HCT116 (cell line): ENCODE data around the gene UGDH. TPM values are rescaled to one million over a fixed set of nuclear protein-coding genes. Genes with fewer than 3 reads are reported as not detected.

Experiments used
- ATAC-seq: fragments of 200-7000 bp; cut with Tn5 transposase; 2 replicates; pipeline ENCODE4 v1.9.1; 2020; ENCODE audit warnings: mild to moderate bottlenecking, moderate library complexity
- BruUV-seq: library from RNA; stranded (reverse); fragments of 400-500 nt; replicated peaks from 2 replicates; lab custom pipeline; 2021; lab: Mats Ljungman, UMichigan
- CTCF ChIA-PET: fragments of 300-600 bp; sonication (Branson Sonifier 250); formaldehyde crosslinking; loops from one replicate; lab custom pipeline; 2021; ENCODE audit warnings: antibody characterized with exemption; lab: Charles Lee
- POLR2A ChIA-PET: fragments of 300-600, 350-600 bp; sonication (Branson Sonifier 250); formaldehyde crosslinking; loops from one replicate; lab custom pipeline; 2021; ENCODE audit warnings: antibody characterized with exemption; lab: Charles Lee
- RAD21 ChIA-PET, 2 experiments: fragments of 300-600 bp; sonication (Branson Sonifier 250); formaldehyde crosslinking; loops; one replicate each; lab custom pipeline; 2023; ENCODE audit warnings: low total read pairs in 2 of 2; ENCODE audit not compliant: uncharacterized antibody in 2 of 2, unreplicated experiment in 2 of 2, low non-redundant PET in 1 of 2; lab: Charles Lee
- DNase-seq: peaks from one replicate; pipeline ENCODE4 v3.0.0-alpha.2; 2010; ENCODE audit warnings: low read depth, low spot score
- H2AFZ ChIP-seq: fragments of 200-600 bp; shearing (Covaris generic), sonication (generic); 2 replicates; pipeline ENCODE4 v1.6.1; 2017; ENCODE audit warnings: low read depth, mixed run types, mixed read lengths, antibody characterized with exemption, low read length; ENCODE audit not compliant: poor library complexity, severe bottlenecking
- H3K27ac ChIP-seq: 2 replicates; pipeline ENCODE4 v1.5.1; 2012; ENCODE audit warnings: low read depth, low read length
- H3K27me3 ChIP-seq: fragments of 200-600 bp; sonication (generic); 2 replicates; pipeline ENCODE4 v1.6.1; 2016; ENCODE audit warnings: mixed run types, low read length, mixed read lengths; ENCODE audit not compliant: insufficient read depth
- H3K36me3 ChIP-seq, 2 experiments: fragments of 200-500 bp in 1 of 2; fragments of 200-600 bp in 1 of 2; sonication (Bioruptor generic) in 1 of 2; sonication (generic) in 1 of 2; 2 replicates each; pipeline versions ENCODE4 v1.5.1 to v1.6.1; 2014 to 2016; ENCODE audit warnings: low read length in 2 of 2, inconsistent platforms in 1 of 2, mixed read lengths in 1 of 2, mixed run types in 1 of 2; ENCODE audit not compliant: insufficient read depth in 2 of 2, control insufficient read depth in 1 of 2
- H3K4me1 ChIP-seq, 2 experiments: fragments of 200-600 bp in 1 of 2; sonication (generic) in 1 of 2; 2 replicates each; pipeline versions ENCODE4 v1.5.1 to v1.6.1; 2012 to 2017; ENCODE audit warnings: low read length in 2 of 2, inconsistent platforms in 1 of 2, mild to moderate bottlenecking in 1 of 2, mixed read lengths in 1 of 2, mixed run types in 1 of 2, moderate library complexity in 1 of 2; ENCODE audit not compliant: insufficient read depth in 2 of 2, control insufficient read depth in 1 of 2
- H3K4me2 ChIP-seq: fragments of 200-600 bp; sonication (generic); 2 replicates; pipeline ENCODE4 v1.6.1; 2017; ENCODE audit warnings: mixed run types, low read length, mixed read lengths
- H3K4me3 ChIP-seq, 2 experiments: fragments of 200-600 bp in 1 of 2; sonication (generic) in 1 of 2; replicated peaks in 1 of 2; 2 replicates each; pipeline ENCODE4 v1.5.1; 2011 to 2016; ENCODE audit warnings: low read length in 2 of 2, control low read depth in 1 of 2, low read depth in 1 of 2, mild to moderate bottlenecking in 1 of 2, mixed read lengths in 1 of 2, mixed run types in 1 of 2
- H3K79me2 ChIP-seq: fragments of 200-600 bp; sonication (generic); 2 replicates; pipeline ENCODE4 v1.6.1; 2017; ENCODE audit warnings: mild to moderate bottlenecking, mixed run types, low read length, moderate library complexity, mixed read lengths; ENCODE audit not compliant: insufficient read depth
- H3K9ac ChIP-seq: fragments of 200-600 bp; sonication (generic); 2 replicates; pipeline ENCODE4 v1.6.1; 2016; ENCODE audit warnings: low read length, mixed read lengths
- H3K9me2 ChIP-seq: fragments of 200-600 bp; sonication (generic), shearing (Covaris generic); 2 replicates; pipeline ENCODE4 v1.6.1; 2017; ENCODE audit warnings: mixed run types, mild to moderate bottlenecking, moderate library complexity; ENCODE audit not compliant: insufficient read depth
- H3K9me3 ChIP-seq, 2 experiments: fragments of 200-500 bp in 1 of 2; fragments of 200-600 bp in 1 of 2; sonication (Bioruptor generic) in 1 of 2; sonication (generic) in 1 of 2; 2 replicates each; pipeline ENCODE4 v1.6.1; 2014 to 2017; ENCODE audit warnings: low read length in 2 of 2, mixed read lengths in 2 of 2, inconsistent platforms in 1 of 2, low read depth in 1 of 2, mild to moderate bottlenecking in 1 of 2, mixed run types in 1 of 2, moderate library complexity in 1 of 2; ENCODE audit not compliant: control insufficient read depth in 1 of 2, insufficient read depth in 1 of 2
- H4K20me1 ChIP-seq: fragments of 200-600 bp; sonication (generic), shearing (Covaris generic); 2 replicates; pipeline ENCODE4 v1.6.1; 2017; ENCODE audit warnings: mixed run types, mild to moderate bottlenecking, moderate library complexity; ENCODE audit not compliant: insufficient read depth
- CBX3 ChIP-seq: IDR thresholded peaks from 2 replicates; pipeline ENCODE4 v1.6.1; 2012; ENCODE audit warnings: low read depth
- CEBPB ChIP-seq: IDR thresholded peaks from 2 replicates; pipeline ENCODE4 v1.6.1; 2012; ENCODE audit warnings: low read depth
- ELF1 ChIP-seq: IDR thresholded peaks from 2 replicates; pipeline ENCODE4 v1.6.1; 2012; ENCODE audit warnings: low read depth, borderline replicate concordance
- EZH2 ChIP-seq: fragments of 200-600 bp; sonication (generic); IDR thresholded peaks from 2 replicates; pipeline ENCODE4 v1.6.1; 2017; ENCODE audit warnings: antibody characterized with exemption, mixed run types
- EZH2phosphoT487 ChIP-seq: fragments of 200-600 bp; IDR thresholded peaks from 2 replicates; pipeline ENCODE4 v1.6.1; 2018; ENCODE audit warnings: antibody characterized with exemption, borderline replicate concordance
- FOSL1 ChIP-seq: IDR thresholded peaks from 2 replicates; pipeline ENCODE4 v1.6.1; 2012; ENCODE audit warnings: low read depth
- JUND ChIP-seq: IDR thresholded peaks from 2 replicates; pipeline ENCODE4 v1.6.1; 2012
- POLR2A ChIP-seq: IDR thresholded peaks from 2 replicates; pipeline ENCODE4 v1.7.0; 2011; ENCODE audit warnings: borderline replicate concordance; ENCODE audit not compliant: insufficient read depth, insufficient read length; ENCODE audit errors: extremely low read depth
- POLR2AphosphoS5 ChIP-seq: IDR thresholded peaks from 2 replicates; pipeline ENCODE4 v1.6.1; 2011; ENCODE audit warnings: mild to moderate bottlenecking, low read depth, low read length, moderate library complexity
- RAD21 ChIP-seq: IDR thresholded peaks from 2 replicates; pipeline ENCODE4 v1.6.1; 2012; ENCODE audit warnings: low read depth, mild to moderate bottlenecking
- SIN3A ChIP-seq: IDR thresholded peaks from 2 replicates; pipeline ENCODE4 v1.6.1; 2012; ENCODE audit warnings: low read depth
- SP1 ChIP-seq: IDR thresholded peaks from 2 replicates; pipeline ENCODE4 v1.6.1; 2012; ENCODE audit warnings: low read depth
- SRF ChIP-seq: IDR thresholded peaks from 2 replicates; pipeline ENCODE4 v1.6.1; 2012; ENCODE audit warnings: low read depth
- TCF7L2 ChIP-seq: IDR thresholded peaks from 2 replicates; pipeline ENCODE4 v1.7.0; 2011; ENCODE audit warnings: borderline replicate concordance, inconsistent platforms; ENCODE audit not compliant: insufficient read depth, insufficient read length; ENCODE audit errors: extremely low read depth
- ZFX ChIP-seq: fragments of 450-650 bp; IDR thresholded peaks from 2 replicates; pipeline ENCODE4 v1.6.1; 2017
- ZNF274 ChIP-seq: fragments of 200-500 bp; sonication (Bioruptor generic); IDR thresholded peaks from 2 replicates; pipeline ENCODE4 v1.6.1; 2014; ENCODE audit warnings: mild to moderate bottlenecking, low read depth, low read length, inconsistent platforms
- intact Hi-C: fragments of 100-400 bp; cut with micrococcal nuclease; formaldehyde crosslinking; loops from 2 replicates; pipeline ENCODE4 v1.10.0; 2022
- total RNA-seq: library from RNA; stranded (reverse); gene quantifications from one replicate; pipeline ENCODE4 v1.2.1, GENCODE V29; 2021; ENCODE audit not compliant: unreplicated experiment
- TF ChIP-seq, protein P1 (sequence below): IDR thresholded peaks from 2 replicates; pipeline ENCODE4 v1.6.1; 2012
- TF ChIP-seq, protein P2 (sequence below): IDR thresholded peaks from 2 replicates; pipeline ENCODE4 v1.6.1; 2012; ENCODE audit warnings: low read depth
- TF ChIP-seq, protein P3 (sequence below), 3 experiments: fragments of 200-600 bp in 1 of 3; sonication (generic) in 1 of 3; IDR thresholded peaks in 2 of 3; conservative IDR thresholded peaks in 1 of 3; 2 replicates each; pipeline ENCODE4 v1.5.1; 2012 to 2017; ENCODE audit warnings: low read depth in 2 of 3, low read length in 2 of 3, antibody characterized with exemption in 1 of 3, borderline replicate concordance in 1 of 3, control low read depth in 1 of 3, mild to moderate bottlenecking in 1 of 3, mixed read lengths in 1 of 3, mixed run types in 1 of 3, moderate library complexity in 1 of 3; ENCODE audit not compliant: insufficient read depth in 1 of 3
- TF ChIP-seq, protein P4 (sequence below): IDR thresholded peaks from 2 replicates; pipeline ENCODE4 v1.6.1; 2012

UGDH gene
- total RNA-seq, 1 experiment from 2014 or later = 67.9 TPM

DNA sequence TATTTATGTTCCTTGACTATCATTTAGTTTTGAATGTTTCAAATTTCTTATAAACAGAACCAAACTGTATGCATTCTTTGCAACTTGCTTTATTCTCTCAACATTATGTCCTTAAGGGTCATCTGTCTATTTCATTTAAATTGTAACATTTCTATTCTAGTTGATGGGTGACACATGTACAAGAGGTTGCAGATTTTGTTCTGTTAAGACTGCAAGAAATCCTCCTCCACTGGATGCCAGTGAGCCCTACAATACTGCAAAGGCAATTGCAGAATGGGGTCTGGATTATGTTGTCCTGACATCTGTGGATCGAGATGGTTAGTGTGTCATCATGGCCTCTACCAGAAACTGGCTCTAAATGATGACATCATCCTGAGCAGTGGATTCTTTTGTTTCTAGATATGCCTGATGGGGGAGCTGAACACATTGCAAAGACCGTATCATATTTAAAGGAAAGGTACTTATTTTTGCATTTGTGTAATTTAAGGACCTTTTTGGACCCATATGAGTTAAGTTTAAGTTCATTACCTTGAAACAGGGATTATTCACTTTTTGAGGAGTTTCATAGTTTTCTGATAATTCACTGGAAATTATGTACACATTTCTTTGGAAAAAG lies 62.2 kb downstream of the UGDH start:
- ATAC-seq (peak; percentile 69), DNase-seq (peak; percentile 38)
- intact Hi-C loops = loop anchor here (5.0 to 10.0 kb wide), 5 partner anchors 127 to 840 kb away; partner anchors contain the start of genes N4BP2, SMIM14 and UBE2K
- RAD21 ChIA-PET = no interaction called here
- no TSS peak for BruUV-seq
- Histone ChIP-seq H3K79me2 (peaks cover 24% of the 10 kb centered on the region), H3K4me2 (peak overlapping the region; percentile 14; the same call in 1 of the 2 replicates), H2AFZ (peak overlapping the region; percentile 44), H3K9me3 (no peaks in the 10 kb centered on the region), H3K27me3 (no peaks in the 10 kb centered on the region), H3K36me3 (peaks cover 15 to 18% of the 10 kb centered on the region in 2 experiments; a peak in 3 of 4 replicates), H3K4me3 (no peak overlapping the region), H3K9me2 (no peaks in the 10 kb centered on the region), H3K9ac (peak overlapping the region; percentile 18; the same call in 1 of the 2 replicates), H3K27ac (peak overlapping the region; percentile 13; the same call in 1 of the 2 replicates), H3K4me1 (peaks cover 4 to 19% of the 10 kb centered on the region in 2 experiments; a peak in 3 of 4 replicates), H4K20me1 (no peaks in the 10 kb centered on the region)
- CTCF ChIA-PET = no interaction called here
- POLR2A ChIA-PET = no interaction called here
- TF ChIP-seq TCF7L2 (no peak), CEBPB (no peak), RAD21 (peak; percentile 31; the same call in 1 of the 2 replicates), JUND (no peak), POLR2A (no peak), ZFX (no peak), EZH2 (no peak), POLR2AphosphoS5 (no peak), SRF (peak; percentile 37; the same call in 1 of the 2 replicates), FOSL1 (no peak), ELF1 (no peak), SIN3A (no peak), ZNF274 (no peak), EZH2phosphoT487 (no peak), SP1 (no peak), CBX3 (0 out of 2 replicates have a peak, but pooled peaks have one; percentile 48)
- TF ChIP-seq, protein P1, sequence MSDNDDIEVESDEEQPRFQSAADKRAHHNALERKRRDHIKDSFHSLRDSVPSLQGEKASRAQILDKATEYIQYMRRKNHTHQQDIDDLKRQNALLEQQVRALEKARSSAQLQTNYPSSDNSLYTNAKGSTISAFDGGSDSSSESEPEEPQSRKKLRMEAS = no peak
- TF ChIP-seq, protein P2, sequence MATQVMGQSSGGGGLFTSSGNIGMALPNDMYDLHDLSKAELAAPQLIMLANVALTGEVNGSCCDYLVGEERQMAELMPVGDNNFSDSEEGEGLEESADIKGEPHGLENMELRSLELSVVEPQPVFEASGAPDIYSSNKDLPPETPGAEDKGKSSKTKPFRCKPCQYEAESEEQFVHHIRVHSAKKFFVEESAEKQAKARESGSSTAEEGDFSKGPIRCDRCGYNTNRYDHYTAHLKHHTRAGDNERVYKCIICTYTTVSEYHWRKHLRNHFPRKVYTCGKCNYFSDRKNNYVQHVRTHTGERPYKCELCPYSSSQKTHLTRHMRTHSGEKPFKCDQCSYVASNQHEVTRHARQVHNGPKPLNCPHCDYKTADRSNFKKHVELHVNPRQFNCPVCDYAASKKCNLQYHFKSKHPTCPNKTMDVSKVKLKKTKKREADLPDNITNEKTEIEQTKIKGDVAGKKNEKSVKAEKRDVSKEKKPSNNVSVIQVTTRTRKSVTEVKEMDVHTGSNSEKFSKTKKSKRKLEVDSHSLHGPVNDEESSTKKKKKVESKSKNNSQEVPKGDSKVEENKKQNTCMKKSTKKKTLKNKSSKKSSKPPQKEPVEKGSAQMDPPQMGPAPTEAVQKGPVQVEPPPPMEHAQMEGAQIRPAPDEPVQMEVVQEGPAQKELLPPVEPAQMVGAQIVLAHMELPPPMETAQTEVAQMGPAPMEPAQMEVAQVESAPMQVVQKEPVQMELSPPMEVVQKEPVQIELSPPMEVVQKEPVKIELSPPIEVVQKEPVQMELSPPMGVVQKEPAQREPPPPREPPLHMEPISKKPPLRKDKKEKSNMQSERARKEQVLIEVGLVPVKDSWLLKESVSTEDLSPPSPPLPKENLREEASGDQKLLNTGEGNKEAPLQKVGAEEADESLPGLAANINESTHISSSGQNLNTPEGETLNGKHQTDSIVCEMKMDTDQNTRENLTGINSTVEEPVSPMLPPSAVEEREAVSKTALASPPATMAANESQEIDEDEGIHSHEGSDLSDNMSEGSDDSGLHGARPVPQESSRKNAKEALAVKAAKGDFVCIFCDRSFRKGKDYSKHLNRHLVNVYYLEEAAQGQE = no peak
- TF ChIP-seq, protein P3, sequence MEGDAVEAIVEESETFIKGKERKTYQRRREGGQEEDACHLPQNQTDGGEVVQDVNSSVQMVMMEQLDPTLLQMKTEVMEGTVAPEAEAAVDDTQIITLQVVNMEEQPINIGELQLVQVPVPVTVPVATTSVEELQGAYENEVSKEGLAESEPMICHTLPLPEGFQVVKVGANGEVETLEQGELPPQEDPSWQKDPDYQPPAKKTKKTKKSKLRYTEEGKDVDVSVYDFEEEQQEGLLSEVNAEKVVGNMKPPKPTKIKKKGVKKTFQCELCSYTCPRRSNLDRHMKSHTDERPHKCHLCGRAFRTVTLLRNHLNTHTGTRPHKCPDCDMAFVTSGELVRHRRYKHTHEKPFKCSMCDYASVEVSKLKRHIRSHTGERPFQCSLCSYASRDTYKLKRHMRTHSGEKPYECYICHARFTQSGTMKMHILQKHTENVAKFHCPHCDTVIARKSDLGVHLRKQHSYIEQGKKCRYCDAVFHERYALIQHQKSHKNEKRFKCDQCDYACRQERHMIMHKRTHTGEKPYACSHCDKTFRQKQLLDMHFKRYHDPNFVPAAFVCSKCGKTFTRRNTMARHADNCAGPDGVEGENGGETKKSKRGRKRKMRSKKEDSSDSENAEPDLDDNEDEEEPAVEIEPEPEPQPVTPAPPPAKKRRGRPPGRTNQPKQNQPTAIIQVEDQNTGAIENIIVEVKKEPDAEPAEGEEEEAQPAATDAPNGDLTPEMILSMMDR (IDR thresholded peaks at IDR 0.05 in 2 of 3, conservative IDR thresholded peaks at IDR 0.05 in 1 of 3; ENCODE audit: borderline replicate concordance in 1 of 3, insufficient read depth in 1 of 3, low read depth in 2 of 3, low read length in 2 of 3) = peak in 1 of 3 experiments; percentile 25; a peak in 1 of 6 replicates
- TF ChIP-seq, protein P4, sequence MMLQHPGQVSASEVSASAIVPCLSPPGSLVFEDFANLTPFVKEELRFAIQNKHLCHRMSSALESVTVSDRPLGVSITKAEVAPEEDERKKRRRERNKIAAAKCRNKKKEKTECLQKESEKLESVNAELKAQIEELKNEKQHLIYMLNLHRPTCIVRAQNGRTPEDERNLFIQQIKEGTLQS = no peak
